Suppressor macrophage (primary cell): ENCODE data around the gene ANK3.
"Not testable (repeated sequence)": the region's sequence is repeated elsewhere in the genome, so short reads cannot be mapped to it uniquely, and the experiment has no call there.

Experiments used
- DNase-seq, 4 experiments: peaks; one replicate each; pipeline ENCODE4 v3.0.0-alpha.2; 2020 to 2022

Gene ANK3

DNA sequence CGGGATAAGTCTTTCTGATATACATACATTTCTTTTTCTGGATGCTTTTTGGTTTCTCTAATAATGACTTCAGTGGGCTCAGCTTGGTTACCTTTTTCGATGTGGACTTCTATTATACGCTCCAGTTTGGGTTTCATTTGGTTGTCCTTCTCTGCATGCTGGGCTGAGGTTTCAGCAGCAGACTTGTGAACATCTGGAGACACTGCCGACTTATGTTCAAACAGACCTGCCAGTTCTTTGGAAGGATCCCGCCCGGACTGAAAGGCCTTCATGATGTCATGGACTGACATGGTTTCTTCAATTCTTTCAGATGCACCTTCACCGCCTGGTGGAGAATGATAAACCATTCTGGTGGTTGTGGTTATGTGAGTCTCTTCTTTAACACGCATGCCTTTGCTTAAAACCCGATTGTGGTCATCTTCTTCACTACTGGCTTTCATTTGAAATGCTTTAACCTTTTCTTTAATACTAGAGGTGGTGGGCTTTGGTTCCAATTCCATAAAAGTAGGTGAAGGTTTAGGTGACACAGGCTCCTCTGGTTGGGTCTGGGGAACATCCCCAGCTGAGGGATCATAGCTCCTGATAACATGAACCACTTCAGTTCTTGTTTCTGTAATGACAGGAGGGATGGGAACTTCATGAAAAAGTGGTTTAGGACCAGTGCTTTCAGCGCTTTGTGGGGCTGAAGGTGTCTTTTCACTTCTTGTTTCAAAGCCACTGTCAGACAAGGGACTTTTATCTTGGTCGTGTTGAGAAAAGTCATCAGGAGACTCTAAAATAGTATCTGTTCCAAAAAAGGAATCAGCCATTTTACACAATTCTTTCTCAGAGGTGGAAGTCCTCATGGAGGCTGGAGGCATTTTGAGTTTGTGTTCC, 315.7 kb downstream of the ANK3 start:
- no peak for DNase-seq

DNA sequence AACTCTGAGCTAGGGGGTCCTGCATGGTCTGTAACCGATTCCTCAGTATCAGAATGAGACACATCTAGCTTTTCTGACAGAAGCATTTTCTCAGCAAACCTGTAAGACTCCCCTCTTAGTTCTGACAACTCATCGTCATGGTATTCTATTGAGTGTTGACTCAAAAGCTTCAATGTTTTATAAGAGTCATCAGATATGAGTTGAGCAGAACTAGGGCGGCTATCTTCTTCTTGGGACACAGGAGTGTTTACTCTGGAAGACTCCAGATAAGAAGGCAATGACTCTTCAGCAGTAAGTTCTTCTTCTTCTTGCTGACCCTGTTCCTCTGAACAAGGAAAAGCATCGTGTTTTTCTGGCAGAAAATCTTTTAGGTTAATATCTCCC, 316.3 kb downstream of the ANK3 start:
- DNase-seq = no peak

DNA sequence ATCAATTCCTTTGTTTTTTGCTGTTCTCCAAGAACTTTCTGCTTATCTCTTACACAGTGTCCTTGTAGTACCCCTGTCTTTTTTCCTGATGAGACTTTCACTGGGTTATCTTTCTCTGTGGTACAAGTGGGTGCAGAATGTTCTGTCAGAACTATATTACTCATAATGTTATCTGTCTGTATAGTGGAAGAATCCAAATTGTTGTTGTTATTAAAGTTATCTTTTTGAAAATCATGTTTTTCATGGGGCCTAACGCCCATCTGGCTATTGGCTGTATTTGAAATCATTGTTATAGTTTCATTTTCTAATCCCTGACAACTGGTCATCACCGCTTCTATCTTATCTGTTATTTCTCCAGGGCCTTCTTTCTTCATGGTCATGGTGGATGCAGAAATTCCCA, 320.4 kb downstream of the ANK3 start:
- no peak for DNase-seq

DNA sequence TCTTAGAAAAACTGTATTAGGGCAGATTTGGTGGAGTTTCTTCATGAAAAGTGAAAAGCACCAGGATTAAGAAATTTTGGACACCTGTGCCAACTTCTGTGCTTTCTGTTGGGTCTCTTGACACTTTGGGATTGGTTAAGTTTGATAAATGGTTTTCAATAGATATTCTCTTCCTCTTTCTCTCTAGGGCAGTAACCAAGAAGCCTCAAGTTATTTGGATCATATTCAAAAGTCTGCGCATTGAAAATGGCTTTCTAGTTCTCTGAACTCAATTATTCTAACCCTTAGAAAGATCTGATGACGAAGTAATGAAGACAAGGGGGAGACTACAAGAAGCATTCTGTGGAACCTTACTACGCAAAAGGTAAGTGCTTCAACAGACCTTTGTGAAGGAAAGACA, 339.3 kb downstream of the ANK3 start:
- DNase-seq = no peak

DNA sequence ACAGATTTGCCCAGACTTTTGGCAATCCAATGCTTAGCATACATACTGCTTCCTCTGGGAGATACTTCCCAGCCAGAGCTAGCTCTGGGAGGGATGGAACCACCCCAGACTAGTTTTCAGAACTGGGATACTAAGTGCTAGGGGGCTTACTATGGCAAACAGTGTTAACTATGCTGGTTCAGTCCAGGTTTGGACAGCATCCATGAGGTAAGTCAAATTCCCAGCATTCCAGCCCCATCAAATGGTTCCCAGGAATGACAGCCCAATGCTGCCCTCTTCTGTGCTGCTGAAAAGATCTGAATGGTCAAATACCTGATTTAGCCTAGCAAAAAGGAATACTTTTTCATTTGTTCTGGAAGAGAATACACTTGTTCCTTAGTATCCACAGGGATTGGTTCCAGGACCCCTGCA, 341.6 kb downstream of the ANK3 start:
- no peak for DNase-seq

DNA sequence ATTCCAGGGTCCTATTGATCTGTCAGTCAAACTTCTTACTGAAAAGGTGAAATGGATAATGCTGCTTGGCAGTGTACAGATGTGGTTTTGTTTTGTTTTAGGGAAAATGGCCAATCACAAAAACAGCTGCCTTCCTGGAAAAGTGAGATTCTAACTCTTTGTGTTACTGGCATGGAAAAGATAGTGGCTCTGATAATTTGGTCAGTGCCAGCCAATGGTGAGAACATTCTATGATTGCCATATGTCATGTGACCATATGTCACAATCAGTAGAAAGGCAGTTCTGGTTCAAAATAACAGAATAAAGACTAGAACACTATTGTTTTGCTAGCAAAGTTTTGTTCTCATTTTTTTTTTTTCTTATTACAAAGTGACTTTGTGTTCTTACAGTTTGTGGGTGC, 344.1 kb downstream of the ANK3 start:
- DNase-seq = no peak

DNA sequence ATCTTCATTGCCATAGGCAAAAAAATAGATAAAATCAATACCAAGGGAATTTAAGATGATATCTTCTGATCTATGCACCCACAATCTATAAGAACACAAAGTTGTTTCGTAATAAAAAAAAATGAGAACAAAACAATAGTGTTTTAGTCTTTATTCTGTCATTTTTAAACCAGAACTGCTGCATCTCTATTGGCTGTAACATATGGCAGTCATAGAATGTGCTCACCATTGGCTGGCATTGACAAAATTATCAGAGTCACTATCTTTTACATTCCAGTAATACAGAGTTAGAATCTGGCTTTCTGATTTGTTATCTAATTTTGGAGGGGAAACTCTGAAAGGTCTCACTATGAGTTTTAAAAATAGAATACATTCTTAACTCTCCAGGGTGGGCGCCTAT, 344.7 kb downstream of the ANK3 start:
- DNase-seq = no peak

DNA sequence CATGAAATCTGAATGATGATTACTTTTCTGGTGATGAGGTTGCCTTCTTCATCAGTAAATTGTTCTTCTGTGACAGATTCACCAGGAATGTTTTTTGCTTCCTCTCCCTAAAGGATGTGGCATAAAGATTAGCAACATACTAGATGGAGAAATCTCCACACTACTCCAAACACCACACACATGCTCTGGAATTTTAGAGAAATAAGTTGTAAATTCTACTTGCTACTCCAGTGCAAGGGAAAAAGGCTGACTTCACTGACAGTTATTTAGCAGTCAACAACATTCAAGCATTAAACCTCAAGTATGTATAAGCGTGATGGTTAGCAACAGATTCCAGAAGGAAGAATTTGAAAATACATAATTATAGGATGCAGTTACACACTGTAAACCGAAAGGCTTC, 345.4 kb downstream of the ANK3 start:
- DNase-seq = no peak

DNA sequence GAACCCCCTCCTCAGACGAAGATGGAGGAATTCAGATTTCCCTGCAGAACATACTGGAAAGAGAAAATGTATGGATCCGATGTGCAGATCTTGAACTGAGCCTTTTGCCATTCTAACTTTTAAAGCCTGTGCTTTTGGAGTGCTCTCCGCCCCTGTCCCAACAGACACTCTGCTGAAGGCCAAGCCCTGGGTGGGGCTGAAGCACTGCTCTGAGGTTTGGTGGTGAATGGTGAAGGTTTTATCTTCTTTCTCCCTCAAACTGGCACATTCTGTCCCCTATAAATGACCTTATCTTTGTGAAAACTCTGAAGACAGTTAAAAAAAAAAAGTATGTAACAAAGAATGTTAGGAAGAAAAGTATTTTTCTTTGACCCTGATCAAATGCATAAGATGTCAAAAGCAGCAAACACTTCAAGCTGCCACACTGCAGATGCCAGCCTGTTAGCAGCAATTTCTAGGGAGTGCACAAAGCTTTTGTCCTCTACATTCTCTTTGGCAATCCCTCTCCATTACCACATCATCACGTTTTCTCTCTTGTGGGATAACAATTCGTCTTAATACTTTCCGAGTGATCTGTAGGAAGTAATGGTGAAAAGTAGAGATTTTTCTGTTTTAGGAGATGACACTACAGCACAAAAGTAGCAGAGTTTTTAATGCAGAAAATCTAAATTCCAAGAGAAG, 346.0 kb downstream of the ANK3 start:
- no peak for DNase-seq

DNA sequence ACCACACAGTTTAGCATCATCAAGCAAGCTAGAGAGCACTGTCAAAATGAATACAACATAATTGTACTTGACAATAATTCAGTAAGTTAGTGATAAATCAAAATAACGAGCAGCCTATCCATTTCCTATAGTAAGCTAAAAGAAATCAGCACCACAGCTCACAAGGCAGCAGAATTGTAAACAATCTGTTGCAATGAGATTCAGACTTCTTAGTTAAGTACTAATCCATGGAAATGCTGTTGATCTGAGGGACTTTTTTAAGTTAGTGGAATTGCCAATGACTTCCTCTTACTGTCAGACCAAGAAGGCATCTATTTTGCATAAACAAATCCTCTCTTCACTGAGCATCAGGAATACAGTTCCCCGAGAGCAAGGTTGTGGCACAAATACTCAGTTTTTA, 346.8 kb downstream of the ANK3 start:
- DNase-seq = no peak

DNA sequence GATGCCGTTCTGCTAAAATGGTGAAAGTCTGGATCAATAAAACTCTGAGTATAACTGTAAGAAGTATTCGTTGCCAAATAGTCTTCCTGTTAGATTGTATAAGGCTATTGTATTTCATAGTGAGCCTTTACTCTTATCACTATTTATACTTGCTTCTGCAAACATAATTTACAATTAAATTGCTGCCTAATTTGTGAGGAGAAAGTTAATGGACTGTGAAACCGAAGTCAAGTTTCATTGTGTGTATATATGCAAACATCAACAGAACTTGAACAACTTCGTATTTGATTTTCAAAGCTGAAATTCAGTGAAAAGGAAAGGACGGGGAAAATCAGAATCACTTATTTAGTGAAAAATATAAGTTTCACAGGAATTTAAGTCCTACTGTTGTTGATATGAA, 347.4 kb downstream of the ANK3 start:
- no peak for DNase-seq

DNA sequence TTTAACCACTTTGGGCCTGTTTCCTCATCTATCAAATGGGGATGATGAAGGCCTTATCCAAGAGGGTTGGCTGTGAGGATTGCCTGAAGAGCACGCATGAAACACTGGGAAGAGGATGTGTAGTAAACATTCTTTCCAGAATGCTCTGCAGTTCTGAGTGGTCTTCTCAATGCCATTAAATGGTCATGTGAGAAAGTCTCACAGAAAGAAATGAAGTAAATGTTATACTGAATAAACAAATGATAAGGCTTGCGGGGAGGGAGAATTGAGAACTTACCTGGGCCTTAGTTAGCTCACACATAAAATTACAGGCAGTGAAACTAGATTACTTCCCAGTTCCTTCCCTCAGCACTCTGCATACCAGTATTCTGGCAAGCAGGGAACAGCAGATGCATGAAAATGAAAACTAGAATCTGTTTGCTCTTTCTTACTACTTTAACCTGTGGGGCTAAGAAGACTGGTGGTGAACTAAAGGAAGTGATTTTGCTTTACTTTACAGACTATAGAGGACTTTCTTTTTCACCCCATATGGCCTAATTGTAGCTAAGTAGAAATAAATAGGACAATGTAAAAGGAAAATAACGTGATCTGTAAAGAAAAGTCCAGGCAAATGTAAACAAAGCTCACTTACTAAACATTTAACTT, 348.1 kb downstream of the ANK3 start:
- DNase-seq = peak in 2 of 4 experiments; percentile 31 to 51

DNA sequence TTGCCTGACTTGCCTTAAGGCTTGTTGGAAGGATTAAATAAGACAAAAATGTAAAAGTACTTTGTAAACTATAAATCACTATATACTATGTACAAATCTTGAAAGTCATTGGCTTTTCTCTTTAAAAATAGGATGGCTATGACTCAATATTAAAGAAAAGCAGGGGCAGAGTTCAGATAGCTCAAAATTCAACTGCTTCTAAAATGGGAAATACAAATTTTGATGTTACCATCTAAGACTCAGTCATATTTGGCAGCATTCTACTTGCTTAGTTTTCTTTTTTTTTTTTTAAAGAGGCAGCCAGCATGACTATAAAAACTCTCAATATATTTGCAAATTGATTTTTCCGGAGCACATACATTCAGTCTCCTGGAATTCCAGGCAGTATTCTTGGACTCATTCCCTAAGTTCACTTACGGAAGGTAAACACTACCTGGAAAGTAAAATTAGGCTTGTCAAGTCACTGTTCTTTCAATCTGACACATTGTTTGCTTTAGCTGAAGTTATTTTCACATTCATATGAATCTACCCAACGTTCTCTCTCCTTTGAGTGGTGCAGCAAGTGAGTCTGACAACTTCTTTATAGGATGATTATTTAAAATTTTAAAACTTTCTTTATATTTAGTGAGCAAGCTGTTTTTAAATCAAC, 349.5 kb downstream of the ANK3 start:
- no peak for DNase-seq

DNA sequence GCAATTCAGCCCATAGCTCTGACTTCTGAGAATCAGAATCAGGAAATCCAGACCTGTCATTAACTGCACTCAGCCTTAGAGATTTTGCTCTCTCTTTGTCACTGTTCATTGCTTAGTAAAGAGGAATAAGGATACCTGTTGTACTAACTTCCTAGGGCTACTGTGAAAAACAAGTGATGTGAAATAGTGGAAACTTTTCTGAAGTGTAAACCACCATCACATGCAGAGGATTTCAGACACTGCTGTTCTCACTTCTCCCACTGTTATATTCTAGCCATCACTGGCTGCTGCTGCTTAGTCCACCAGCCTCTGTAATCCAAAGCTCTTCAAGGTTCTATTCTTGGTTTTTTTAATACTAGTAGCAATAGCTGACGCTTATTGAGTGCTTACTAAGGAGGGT, 353.7 kb downstream of the ANK3 start:
- DNase-seq = no peak

DNA sequence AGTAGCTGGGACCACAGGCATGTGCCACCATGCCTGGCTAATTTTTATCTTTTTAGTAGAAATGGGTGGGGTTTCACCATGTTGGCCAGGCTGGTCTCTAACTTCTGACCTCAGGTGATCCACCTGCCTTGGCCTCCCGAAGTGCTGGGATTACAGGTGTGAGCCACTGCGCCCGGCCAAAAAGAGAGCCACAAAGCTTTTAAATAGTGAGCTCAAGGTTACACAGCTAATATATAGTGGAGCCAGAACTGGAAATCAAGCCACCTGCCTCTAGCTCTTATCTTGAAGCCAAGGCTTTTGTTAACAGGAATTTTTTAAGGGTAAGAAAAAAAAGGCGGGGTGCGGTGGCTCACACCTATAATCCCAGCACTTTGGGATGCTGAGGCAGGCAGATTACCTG, 354.3 kb downstream of the ANK3 start:
- not testable (repeated sequence) for DNase-seq

DNA sequence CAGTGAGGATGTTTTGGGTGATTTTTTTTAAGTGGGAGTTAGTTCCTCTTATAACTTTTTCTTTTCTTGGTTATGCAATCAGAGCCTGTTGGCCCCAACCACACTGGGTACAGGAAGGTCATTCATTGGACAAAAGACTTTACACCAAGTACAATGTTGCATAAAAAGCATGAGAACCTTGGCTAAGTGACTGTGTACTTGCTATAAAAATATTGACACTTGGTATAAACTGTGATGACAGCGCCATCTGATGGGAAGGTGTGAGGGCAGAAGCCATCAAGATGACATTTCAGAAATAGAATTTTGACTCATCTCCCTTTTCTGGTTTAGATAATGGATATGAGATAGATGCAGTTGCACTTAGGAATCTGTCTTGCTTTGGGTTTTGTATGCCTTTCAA, 357.0 kb downstream of the ANK3 start:
- peak; percentile 76 to 97 (median 90) for DNase-seq

DNA sequence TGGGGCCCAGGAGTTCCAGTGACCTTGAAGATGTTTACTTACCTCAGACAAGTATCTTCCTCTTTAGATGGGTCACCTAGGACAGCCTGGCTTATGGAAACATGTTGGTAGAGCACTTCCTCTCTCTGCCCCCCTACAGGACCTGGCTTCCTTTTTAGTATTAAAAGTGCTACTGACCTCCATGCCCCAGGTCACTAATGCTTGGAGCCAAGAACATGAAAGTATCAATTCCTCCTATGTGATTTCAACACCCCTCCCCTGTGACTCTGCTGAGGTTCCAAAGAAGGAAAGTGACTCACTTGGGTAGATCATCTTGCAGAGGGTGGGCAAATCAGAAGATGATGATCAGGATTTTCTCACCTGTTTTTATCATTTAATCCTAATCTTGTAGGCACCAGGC, 358.0 kb downstream of the ANK3 start:
- DNase-seq = peak; percentile 72 to 91 (median 80)

DNA sequence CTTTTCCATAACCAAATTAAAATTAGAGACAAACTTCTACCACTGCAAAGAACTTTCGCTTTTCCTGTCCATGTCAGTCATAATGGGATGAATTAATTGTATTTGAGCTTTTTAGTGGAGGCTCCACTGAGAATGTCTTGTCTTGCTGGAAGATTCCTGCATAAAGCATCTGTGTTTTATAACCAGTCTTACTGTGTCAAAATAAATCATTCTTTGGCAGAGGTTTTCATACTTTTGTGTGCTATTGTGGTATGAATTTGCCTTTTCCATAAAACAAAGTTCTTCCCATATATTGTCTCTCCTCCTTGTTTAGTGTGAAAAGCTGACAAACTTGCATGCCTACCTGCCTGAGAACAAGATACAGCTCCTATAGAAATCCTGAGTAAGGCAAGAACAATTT, 358.5 kb downstream of the ANK3 start:
- no peak for DNase-seq

DNA sequence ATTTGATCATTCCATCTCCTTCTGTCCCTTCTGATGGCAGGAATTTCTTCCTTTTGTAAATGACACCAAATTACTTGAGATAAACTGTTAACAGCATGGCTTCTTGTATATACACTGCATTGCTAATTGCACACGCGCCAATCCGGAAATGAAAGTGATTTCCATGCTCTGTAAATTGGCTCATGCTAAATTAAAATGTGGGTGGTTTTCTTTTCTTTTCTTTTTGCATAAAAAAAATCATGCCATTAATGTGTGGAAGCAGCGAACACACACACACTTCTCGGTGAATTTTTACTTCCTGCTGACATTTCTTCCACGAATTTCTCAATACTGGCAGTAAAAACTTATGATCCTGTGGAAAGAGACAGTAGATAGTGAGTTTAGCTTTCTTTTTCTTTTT, 360.2 kb downstream of the ANK3 start:
- DNase-seq = peak in 2 of 4 experiments; percentile 41 to 46

DNA sequence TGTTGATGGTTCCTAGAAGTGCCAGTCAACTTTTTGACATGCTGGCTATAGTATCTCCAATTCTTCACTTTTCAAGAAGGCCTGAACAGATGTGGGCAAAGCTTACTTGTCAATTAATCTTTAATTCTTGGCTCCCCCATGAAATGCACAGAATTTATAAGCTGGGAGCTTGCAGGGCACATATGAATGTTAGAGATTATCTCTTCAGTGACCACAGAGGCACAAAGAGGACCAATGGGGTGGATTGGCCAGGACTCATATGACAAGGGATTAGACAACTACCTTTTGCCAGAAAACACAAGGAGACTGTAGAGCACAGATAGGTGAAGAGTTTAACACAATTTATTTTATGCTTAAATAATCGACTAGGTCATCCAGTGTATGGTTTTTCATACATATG, 361.6 kb downstream of the ANK3 start:
- no peak for DNase-seq

DNA sequence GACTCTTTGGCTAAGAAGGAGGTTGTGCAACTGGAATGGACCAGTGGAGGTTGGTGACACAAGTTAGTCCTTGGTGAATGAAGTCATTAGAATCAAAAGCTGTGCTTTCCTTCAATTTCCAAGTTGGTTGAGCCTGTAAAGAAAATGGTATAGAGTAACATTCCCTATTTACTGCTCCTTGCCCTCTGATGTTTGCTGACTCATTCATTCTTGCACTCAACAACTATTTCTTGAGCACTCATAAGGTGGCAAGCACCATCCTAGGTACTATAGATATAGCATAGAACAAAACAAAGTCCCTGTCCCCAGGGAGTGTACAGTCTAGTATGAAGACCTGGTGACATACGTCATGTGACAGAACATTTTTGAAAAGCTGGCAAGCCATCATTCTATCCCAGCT, 364.4 kb downstream of the ANK3 start:
- DNase-seq = no peak

DNA sequence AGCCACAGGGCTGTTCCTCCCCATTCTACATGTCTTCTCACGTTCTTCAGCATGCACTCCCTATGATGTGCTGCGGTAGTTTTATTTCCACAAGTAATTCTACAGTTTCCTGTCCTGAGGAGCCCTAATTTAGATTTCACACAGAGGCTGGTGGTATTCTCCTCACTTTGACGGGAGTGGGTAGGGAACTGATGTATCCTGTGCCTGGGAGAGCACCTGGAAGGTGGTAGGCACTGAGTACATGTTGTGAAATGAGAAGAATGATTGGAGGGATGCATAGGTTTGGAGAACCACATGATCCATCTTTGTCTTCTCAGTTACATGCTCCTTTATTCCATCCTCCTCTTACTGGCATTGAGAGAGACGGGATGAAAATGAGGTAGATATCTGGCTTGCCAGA, 365.2 kb downstream of the ANK3 start:
- DNase-seq = no peak

DNA sequence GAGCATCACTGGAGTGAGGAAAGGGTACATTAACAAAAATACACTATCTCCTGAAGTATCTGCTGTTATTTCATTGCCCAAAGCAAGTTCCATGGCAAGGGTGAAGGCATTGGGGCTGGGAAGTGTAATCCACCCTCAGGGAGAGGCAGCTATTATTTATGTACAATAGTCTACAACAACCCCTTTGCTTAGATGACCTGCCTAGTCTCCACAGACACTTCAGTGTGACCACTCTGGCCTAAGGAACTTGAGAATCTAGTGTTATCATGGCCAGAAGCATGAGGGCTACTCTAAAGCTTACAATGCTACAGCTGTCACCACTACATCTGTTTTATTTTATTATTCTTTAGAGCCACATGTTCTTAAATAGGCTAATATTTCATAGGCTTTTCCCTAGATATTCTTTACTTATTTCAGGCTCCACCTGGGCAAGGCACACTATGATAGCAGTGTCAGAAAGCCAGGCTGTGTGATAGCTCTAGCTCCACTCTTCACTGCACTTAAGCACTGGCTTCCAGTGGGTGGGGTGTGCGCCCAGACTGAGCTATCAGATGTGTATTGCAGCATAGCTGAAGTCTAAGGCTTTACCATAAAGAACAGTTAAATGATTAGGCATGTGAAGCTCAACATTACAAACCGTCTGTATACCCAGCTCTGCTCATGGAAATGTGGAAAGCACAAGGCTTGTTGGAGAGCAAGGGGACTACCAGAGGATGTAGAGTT, 366.4 kb downstream of the ANK3 start:
- no peak for DNase-seq
